GM18505 (cell line): ENCODE measurements around the gene CYTH4.
"Not testable (repeated sequence)": the region's sequence is repeated elsewhere in the genome, so short reads cannot be mapped to it uniquely, and the experiment has no call there.

ENCODE experiments used
- ATAC-seq: cut with Tn5 transposase; IDR thresholded peaks from one replicate; pipeline ENCODE4 v1.9.1; 2021; ENCODE audit not compliant: unreplicated experiment
- POLR2A ChIP-seq: IDR thresholded peaks from 4 replicates; pipeline ENCODE4 v1.6.1; 2011; ENCODE audit warnings: borderline replicate concordance; ENCODE audit not compliant: insufficient read depth, insufficient read length; ENCODE audit errors: extremely low read depth

The CYTH4 gene

GRCh38 chr22:37242395-37242918 is 39.9 kb upstream of the CYTH4 start:
- TF ChIP-seq POLR2A, result peak; percentile 79
- peak; percentile 48 for ATAC-seq

GRCh38 chr22:37243402-37244113 is 38.8 kb upstream of the CYTH4 start:
- no peak for TF ChIP-seq POLR2A
- ATAC-seq, result peak; percentile 13

GRCh38 chr22:37244114-37244921 is 38.0 kb upstream of the CYTH4 start, which contains the start of gene RAC2:
Gene RAC2, minus strand, starts transcription at chr22:37244269. Its CDS starts 121 bp downstream, at chr22:37244148.
- ATAC-seq, result peak; percentile 47
- peak; percentile 92 for TF ChIP-seq POLR2A

- ATAC-seq, result peak; percentile 32
- TF ChIP-seq POLR2A, result peak; percentile 56
These were observed 37.2 kb upstream of the CYTH4 start for GRCh38 chr22:37244922-37245722.

GRCh38 chr22:37245740-37246139 is 36.6 kb upstream of the CYTH4 start:
- ATAC-seq, result no peak
- TF ChIP-seq POLR2A, result no peak

- no peak for ATAC-seq
- no peak for TF ChIP-seq POLR2A
These were observed 34.1 kb upstream of the CYTH4 start for GRCh38 chr22:37248251-37248650.

GRCh38 chr22:37249986-37250385 is 32.3 kb upstream of the CYTH4 start:
- ATAC-seq, result no peak
- TF ChIP-seq POLR2A, result no peak

- not testable (repeated sequence) for ATAC-seq
These were observed 30.5 kb upstream of the CYTH4 start for GRCh38 chr22:37251836-37252235.

- no peak for TF ChIP-seq POLR2A
- no peak for ATAC-seq
These were observed 29.1 kb upstream of the CYTH4 start for GRCh38 chr22:37253126-37253660.

- TF ChIP-seq POLR2A, result no peak
These were observed 28.0 kb upstream of the CYTH4 start for GRCh38 chr22:37254209-37254866.

GRCh38 chr22:37254867-37255233 is 27.5 kb upstream of the CYTH4 start:
- ATAC-seq, result no peak
- TF ChIP-seq POLR2A, result no peak

More at GRCh38 chr22:37254209-37254866, 28.0 kb upstream of the CYTH4 start:
- no peak for ATAC-seq

GRCh38 chr22:37255558-37256006 is 26.7 kb upstream of the CYTH4 start:
- ATAC-seq, result no peak
- TF ChIP-seq POLR2A, result no peak
